Panc1 (cell line): ENCODE data around the gene OR2V1.

Experiments
- POLR2AphosphoS5 ChIP-seq: IDR thresholded peaks from 2 replicates; pipeline ENCODE4 v1.6.1; 2012; ENCODE audit warnings: mild to moderate bottlenecking, low read depth, low read length, moderate library complexity
- TCF7L2 ChIP-seq: IDR thresholded peaks from 2 replicates; pipeline ENCODE4 v1.6.1; 2011; ENCODE audit warnings: mild to moderate bottlenecking, low read depth, low read length, inconsistent platforms
- TF ChIP-seq, protein P1 (sequence below): fragments of 450-650 bp; IDR thresholded peaks from 2 replicates; pipeline ENCODE4 v1.5.1; 2017; ENCODE audit warnings: mild to moderate bottlenecking
- TF ChIP-seq, protein P2 (sequence below), 2 experiments: IDR thresholded peaks; 2 replicates each; pipeline ENCODE4 v1.6.1; 2011 to 2012; ENCODE audit warnings: low read depth in 2 of 2, control low read depth in 1 of 2, low read length in 1 of 2, mild to moderate bottlenecking in 1 of 2, moderate library complexity in 1 of 2; ENCODE audit not compliant: insufficient read depth in 1 of 2

DNA sequence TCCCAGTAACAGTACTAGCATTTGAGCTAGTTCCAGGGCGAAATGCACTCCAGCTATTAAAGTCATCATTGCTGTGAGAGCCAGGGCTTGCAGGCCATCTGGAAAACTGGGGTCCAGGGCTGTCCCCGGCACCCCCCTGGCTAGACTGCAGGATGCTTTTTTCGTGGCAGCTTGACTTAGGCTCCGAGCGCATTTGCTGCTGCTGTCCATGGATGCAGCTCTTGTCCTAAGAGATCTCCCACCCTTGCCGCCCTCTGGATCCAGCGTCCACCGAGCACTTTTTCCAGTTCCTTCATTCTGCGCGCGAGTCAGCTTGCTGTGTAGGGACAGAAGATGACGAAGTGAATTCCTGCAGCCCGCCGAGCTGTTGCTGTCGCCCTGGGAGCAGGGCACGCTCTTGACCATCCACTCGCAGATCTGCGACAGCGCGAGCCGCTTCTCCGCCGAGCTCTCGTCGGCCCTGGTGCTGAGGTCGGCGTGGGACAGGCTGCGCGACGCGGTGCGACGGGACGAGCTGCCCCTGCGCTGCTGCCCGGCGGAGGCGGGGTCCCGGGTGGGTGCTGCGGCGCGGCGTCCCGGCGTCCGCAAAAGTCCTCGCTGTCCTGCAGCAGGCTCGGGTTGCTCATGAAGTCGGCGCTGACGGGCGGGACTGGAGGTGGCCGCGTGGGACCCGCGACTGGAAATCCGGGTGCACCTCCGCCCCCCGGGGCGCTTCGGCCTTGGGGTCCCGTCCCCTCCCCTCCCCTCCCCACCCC is 30.7 kb downstream of the OR2V1 start:
- TF ChIP-seq, protein P1, sequence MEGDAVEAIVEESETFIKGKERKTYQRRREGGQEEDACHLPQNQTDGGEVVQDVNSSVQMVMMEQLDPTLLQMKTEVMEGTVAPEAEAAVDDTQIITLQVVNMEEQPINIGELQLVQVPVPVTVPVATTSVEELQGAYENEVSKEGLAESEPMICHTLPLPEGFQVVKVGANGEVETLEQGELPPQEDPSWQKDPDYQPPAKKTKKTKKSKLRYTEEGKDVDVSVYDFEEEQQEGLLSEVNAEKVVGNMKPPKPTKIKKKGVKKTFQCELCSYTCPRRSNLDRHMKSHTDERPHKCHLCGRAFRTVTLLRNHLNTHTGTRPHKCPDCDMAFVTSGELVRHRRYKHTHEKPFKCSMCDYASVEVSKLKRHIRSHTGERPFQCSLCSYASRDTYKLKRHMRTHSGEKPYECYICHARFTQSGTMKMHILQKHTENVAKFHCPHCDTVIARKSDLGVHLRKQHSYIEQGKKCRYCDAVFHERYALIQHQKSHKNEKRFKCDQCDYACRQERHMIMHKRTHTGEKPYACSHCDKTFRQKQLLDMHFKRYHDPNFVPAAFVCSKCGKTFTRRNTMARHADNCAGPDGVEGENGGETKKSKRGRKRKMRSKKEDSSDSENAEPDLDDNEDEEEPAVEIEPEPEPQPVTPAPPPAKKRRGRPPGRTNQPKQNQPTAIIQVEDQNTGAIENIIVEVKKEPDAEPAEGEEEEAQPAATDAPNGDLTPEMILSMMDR: no peak
- TF ChIP-seq POLR2AphosphoS5: no peak
- TF ChIP-seq, protein P2, sequence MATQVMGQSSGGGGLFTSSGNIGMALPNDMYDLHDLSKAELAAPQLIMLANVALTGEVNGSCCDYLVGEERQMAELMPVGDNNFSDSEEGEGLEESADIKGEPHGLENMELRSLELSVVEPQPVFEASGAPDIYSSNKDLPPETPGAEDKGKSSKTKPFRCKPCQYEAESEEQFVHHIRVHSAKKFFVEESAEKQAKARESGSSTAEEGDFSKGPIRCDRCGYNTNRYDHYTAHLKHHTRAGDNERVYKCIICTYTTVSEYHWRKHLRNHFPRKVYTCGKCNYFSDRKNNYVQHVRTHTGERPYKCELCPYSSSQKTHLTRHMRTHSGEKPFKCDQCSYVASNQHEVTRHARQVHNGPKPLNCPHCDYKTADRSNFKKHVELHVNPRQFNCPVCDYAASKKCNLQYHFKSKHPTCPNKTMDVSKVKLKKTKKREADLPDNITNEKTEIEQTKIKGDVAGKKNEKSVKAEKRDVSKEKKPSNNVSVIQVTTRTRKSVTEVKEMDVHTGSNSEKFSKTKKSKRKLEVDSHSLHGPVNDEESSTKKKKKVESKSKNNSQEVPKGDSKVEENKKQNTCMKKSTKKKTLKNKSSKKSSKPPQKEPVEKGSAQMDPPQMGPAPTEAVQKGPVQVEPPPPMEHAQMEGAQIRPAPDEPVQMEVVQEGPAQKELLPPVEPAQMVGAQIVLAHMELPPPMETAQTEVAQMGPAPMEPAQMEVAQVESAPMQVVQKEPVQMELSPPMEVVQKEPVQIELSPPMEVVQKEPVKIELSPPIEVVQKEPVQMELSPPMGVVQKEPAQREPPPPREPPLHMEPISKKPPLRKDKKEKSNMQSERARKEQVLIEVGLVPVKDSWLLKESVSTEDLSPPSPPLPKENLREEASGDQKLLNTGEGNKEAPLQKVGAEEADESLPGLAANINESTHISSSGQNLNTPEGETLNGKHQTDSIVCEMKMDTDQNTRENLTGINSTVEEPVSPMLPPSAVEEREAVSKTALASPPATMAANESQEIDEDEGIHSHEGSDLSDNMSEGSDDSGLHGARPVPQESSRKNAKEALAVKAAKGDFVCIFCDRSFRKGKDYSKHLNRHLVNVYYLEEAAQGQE (IDR thresholded peaks at IDR 0.05; ENCODE audit: insufficient read depth in 1 of 2, low read depth in 2 of 2, low read length in 1 of 2): no peak
- TF ChIP-seq TCF7L2: no peak
